Pancreas (tissue), 10 donors: ENCODE data around the gene CPNE9. TPM values are rescaled to one million over a fixed set of nuclear protein-coding genes. Genes with fewer than 3 reads are reported as not detected.

Experiments
- ATAC-seq, 4 donors: fragments of 200-7000 bp; cut with Tn5 transposase; one replicate each; pipeline versions ENCODE4 v1.8.0 to v1.9.1; 2020; ENCODE audit warnings: mild to moderate bottlenecking in 4 of 4, moderate library complexity in 4 of 4
- DNase-seq, 6 donors: peaks; one replicate each; pipeline ENCODE4 v3.0.0-alpha.2; 2020
- FAIRE-seq: peaks from 2 replicates; lab custom pipeline; 2012; peaks lifted over from hg19 to GRCh38; lab: Jason Lieb, UNC
- H3K27ac ChIP-seq, 4 donors: fragments of 200-600 bp; sonication (generic); 1 replicate in 3 of 4; 2 replicates in 1 of 4; pipeline versions ENCODE4 v1.5.0 to v1.8.0; 2020
- H3K27me3 ChIP-seq, 4 donors: fragments of 200-600 bp; one replicate each; pipeline ENCODE4 v1.8.0; 2021
- H3K36me3 ChIP-seq, 3 donors: fragments of 200-600 bp; sonication (generic) in 1 of 3; one replicate each; pipeline versions ENCODE4 v1.5.0 to v1.8.0; 2020 to 2021
- H3K4me1 ChIP-seq, 3 donors: fragments of 200-600 bp; one replicate each; pipeline ENCODE4 v1.8.0; 2021
- H3K4me3 ChIP-seq, 4 donors: fragments of 200-600 bp; sonication (generic) in 2 of 4; one replicate each; pipeline versions ENCODE4 v1.5.0 to v1.8.0; 2020 to 2021
- H3K9me3 ChIP-seq, 4 donors: fragments of 200-600 bp; one replicate each; pipeline ENCODE4 v1.8.0; 2021
- WGBS, 2 donors: extraction: QIAGEN DNeasy Blood & Tissue Kit; methylation state at CpG; one replicate each; pipeline ENCODE4 v1.1.7; 2013; 5-methylcytosine and 5-hydroxymethylcytosine counted together
- intact Hi-C, 3 donors: fragments of 100-400 bp; cut with DNase I; formaldehyde crosslinking; loops; one replicate each; pipeline versions ENCODE4 v1.11.1 to v1.14.2; 2022
- polyA plus RNA-seq, 2 donors: library from polyadenylated mRNA; stranded (reverse); fragments of 200-250 nt; gene quantifications; one replicate each; pipeline ENCODE4 v1.2.3, GENCODE V29; 2013
- total RNA-seq, 6 donors: library from RNA; stranded (reverse); fragmentation: NEBNext Ultra II Directional in 4 of 6; extraction: Animal tissue kit (Norgen Biotek cat#: 25700) in 4 of 6; gene quantifications; one replicate each; pipeline versions ENCODE4 v1.2.1 to v1.2.4, GENCODE V29; 2021 to 2023
- TF ChIP-seq, protein P1 (sequence below), 4 donors: fragments of 200-600 bp; sonication (generic) in 3 of 4; IDR thresholded peaks; one replicate each; pipeline versions ENCODE4 v1.5.0 to v1.8.0; 2021; ENCODE audit warnings: antibody characterized with exemption in 4 of 4
- donor health status: healthy with polysubstance abuse.
- donor health status: DM: no; HTN: no; CAD: no; lungs with moderate emphysema.
- donor health status: DM: no; HTN: no; CAD: no.
- donor health status: control.
- donor health status: control.
- donor health status: Bipolar disorder and iron deficiency.
- donor health status: DM: yes; HTN: yes; CAD: no.
- donor health status: DM: no; HTN: no; CAD: no.
- donor health status: DM: no; HTN: no; CAD: no.
- donor health status: DM: yes; HTN: yes; CAD: no.

The CPNE9 gene
- total and polyA plus RNA-seq, 8 donors, result 0.12 to 0.85 (median 0.19) TPM; not detected in 3

DNA sequence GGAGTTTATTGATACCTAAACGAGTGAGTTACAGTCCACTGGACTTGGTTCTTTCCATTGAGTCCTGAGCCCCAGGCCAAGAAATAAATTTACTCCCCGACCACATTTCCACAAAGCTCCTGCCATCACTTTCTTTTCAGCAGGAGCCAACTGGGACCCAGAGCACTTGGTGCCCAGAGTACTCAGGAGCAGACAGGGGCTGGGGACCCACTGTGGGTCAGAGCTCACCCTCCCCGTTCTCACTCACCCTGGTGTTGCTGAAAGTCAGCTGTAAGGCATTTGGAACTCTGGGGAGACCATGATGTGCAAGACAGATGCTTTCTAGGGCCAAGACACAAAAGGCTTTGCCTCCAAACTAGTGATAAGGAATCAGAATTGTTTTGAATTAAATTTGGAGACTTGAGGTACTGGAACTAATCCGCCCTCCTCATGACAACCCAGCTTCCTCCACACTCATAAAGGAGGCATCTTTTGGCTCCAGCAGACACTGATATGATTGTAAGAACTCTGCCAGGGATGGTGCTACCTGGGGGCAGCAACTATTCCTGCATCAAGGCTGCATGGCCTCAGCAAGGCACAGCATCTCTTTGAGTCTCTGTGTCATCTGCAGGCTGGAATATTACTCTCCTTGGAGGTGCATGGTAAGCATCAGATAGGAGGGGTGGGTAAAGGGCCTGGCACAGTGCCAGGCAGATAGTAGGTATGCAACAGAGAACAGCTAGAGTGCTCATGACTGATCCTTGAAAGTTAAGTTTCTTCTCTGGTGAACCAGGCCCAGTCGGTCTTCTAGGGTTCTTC, 73.5 kb downstream of the CPNE9 start:
- no peak for ATAC-seq
- H3K4me3 ChIP-seq, result no peak overlapping the region
- DNase-seq, result no peak
- no peak overlapping the region for H3K27ac ChIP-seq
- no peaks in the 10 kb centered on the region for H3K27me3 ChIP-seq
- intact Hi-C loops, result no loop called here
- H3K4me1 ChIP-seq, result no peaks in the 10 kb centered on the region
- TF ChIP-seq, protein P1, sequence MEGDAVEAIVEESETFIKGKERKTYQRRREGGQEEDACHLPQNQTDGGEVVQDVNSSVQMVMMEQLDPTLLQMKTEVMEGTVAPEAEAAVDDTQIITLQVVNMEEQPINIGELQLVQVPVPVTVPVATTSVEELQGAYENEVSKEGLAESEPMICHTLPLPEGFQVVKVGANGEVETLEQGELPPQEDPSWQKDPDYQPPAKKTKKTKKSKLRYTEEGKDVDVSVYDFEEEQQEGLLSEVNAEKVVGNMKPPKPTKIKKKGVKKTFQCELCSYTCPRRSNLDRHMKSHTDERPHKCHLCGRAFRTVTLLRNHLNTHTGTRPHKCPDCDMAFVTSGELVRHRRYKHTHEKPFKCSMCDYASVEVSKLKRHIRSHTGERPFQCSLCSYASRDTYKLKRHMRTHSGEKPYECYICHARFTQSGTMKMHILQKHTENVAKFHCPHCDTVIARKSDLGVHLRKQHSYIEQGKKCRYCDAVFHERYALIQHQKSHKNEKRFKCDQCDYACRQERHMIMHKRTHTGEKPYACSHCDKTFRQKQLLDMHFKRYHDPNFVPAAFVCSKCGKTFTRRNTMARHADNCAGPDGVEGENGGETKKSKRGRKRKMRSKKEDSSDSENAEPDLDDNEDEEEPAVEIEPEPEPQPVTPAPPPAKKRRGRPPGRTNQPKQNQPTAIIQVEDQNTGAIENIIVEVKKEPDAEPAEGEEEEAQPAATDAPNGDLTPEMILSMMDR (IDR thresholded peaks at IDR 0.05), result no peak
- peaks cover 0 to 2% (median 0%) of the 10 kb centered on the region in 3 donors for H3K36me3 ChIP-seq
- FAIRE-seq, result no peak
- WGBS, 2 donors, result 79 to 80% methylated on average over 5 of the region's 5 CpGs
- no peaks in the 10 kb centered on the region for H3K9me3 ChIP-seq

DNA sequence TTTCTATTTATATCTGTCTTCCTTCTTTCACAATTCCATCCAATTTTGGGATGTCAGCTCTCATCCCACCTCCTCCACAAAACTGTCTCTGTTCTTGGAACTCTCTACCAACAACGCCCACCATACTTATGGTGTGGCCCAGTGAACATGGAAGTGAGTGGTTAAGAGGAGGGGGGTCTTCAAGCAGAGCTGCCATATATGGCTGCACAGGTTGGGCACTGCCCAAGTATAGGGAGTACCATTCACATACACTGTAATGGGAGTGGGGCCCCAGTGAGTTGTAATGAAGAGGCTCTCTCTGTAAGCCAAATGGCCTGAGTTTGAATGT, 74.0 kb downstream of the CPNE9 start:
- no peak for FAIRE-seq
- Histone ChIP-seq H3K36me3 (peaks cover 0 to 8% (median 0%) of the 10 kb centered on the region in 3 donors), H3K9me3 (no peaks in the 10 kb centered on the region), H3K4me1 (no peaks in the 10 kb centered on the region), H3K27ac (no peak overlapping the region), H3K4me3 (no peak overlapping the region), H3K27me3 (no peaks in the 10 kb centered on the region)
- intact Hi-C loops, result no loop called here
- DNase-seq, result no peak
- TF ChIP-seq, protein P1 (IDR thresholded peaks at IDR 0.05), result no peak
- WGBS, 2 donors, result 61 to 75% methylated on average over 1 of the region's 1 CpG
- no peak for ATAC-seq

DNA sequence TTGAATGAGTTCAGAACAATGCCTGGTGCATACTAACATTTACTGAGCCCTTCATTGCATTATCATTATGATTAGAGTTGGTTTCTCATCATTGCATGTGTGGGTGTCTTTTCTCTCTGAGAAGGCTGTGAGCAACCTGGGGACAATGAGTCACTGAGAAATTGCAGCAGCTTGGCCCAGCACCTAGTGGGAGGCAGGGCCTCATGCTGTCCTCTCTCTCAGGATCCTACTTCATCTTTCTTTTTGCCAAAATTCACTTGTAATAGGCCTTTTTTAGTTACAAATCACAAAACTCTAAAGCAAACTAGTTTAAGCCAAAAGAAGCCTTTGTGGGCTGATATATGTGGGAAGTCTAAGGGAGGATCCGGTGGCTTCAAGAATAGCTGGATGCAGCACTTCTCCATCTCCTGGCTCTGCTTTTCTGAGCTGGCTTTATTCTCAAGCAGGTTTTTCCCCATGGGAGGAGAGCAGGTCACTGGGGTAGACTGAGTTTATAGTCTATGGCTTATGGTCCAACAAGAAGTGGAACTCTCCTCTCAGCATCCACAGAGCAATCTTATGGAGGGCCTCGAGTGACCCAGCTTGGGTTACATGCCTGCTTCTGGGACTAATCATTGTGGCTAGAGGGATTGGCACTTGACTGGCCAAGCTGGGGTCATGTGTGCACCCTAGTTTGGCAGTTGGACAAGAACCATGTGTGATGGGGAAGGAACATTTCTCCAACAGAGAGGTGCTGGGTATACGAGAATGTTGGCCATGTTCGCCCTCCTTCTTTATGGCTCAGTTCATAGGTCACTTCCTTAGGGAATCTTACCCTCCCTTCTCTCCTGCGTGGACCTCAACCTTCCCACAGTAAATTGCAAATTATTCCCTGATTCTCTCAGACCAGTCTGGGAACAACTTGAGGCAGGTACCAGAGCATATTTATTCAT, 74.8 kb downstream of the CPNE9 start:
- Histone ChIP-seq H3K9me3 (no peaks in the 10 kb centered on the region), H3K36me3 (peaks cover 0 to 8% (median 0%) of the 10 kb centered on the region in 3 donors), H3K27ac (no peak overlapping the region), H3K4me1 (no peaks in the 10 kb centered on the region), H3K4me3 (no peak overlapping the region), H3K27me3 (no peaks in the 10 kb centered on the region)
- intact Hi-C loops, result no loop called here
- ATAC-seq, result peak in 3 of 4 donors; percentile 36 to 49 (median 46)
- DNase-seq, result no peak
- WGBS, 2 donors, result 68 to 74% methylated on average over 5 of the region's 5 CpGs
- TF ChIP-seq, protein P1 (IDR thresholded peaks at IDR 0.05), result no peak
- no peak for FAIRE-seq

DNA sequence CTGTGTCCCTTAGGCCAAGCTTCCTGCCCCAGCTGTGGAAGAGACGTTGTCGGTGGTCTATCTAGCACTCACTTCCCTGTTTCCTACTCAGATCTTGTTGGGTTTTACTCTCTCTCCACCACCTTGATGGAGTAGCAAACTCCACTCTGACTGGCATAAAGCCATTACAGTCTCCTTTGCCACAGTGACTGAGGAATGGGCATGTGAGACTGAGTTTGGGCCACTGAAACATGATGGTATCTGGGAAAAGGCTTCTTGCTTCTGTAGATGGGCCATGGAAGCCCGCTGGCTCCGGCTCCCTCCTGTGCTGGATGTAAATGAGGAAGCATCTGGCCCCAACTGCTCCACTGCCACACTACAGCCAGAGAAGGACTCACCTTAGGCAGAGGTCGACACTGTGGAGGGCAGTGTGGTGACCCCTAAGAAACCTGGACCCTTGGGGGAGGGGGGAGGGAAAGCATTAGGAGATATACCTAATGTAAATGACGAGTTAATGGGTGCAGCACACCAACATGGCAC, 75.5 kb downstream of the CPNE9 start:
- Histone ChIP-seq H3K9me3 (no peaks in the 10 kb centered on the region), H3K27ac (no peak overlapping the region), H3K27me3 (no peaks in the 10 kb centered on the region), H3K4me3 (no peak overlapping the region), H3K4me1 (no peaks in the 10 kb centered on the region), H3K36me3 (peaks cover 0 to 15% (median 0%) of the 10 kb centered on the region in 3 donors)
- TF ChIP-seq, protein P1 (IDR thresholded peaks at IDR 0.05), result no peak
- intact Hi-C loops, result no loop called here
- FAIRE-seq, result no peak
- DNase-seq, result no peak
- WGBS, 2 donors, result 84 to 85% methylated on average over 6 of the region's 6 CpGs
- no peak for ATAC-seq

Other genes starting within 250 kb of the CPNE9 start
- 1 to 10 TPM in 3 of 6 donors, under 1 TPM in 3; 0.35 to 2.8 (median 0.96) TPM for gene LHFPL4, start 150.0 kb upstream of the CPNE9 start, total RNA-seq
- 1 to 10 TPM in 1 of 2 donors, under 1 TPM in 1; 0.99 to 3.9 TPM for gene LHFPL4, start 150.0 kb upstream of the CPNE9 start, polyA plus RNA-seq
- 10 to 100 TPM; 11.5 to 20.8 (median 13.0) TPM for gene MTMR14, start 54.3 kb upstream of the CPNE9 start, total RNA-seq
- 10 to 100 TPM; 14.0 to 20.6 TPM for gene MTMR14, start 54.3 kb upstream of the CPNE9 start, polyA plus RNA-seq
- gene BRPF1, start 27.9 kb downstream of the CPNE9 start, total RNA-seq, result 10 to 100 TPM in 1 of 6 donors, 1 to 10 TPM in 5; 7.0 to 10.8 (median 8.4) TPM
- 10 to 100 TPM in 1 of 2 donors, 1 to 10 TPM in 1; 5.8 to 10.4 TPM for gene BRPF1, start 27.9 kb downstream of the CPNE9 start, polyA plus RNA-seq
- 10 to 100 TPM in 1 of 6 donors, 1 to 10 TPM in 5; 5.9 to 13.9 (median 7.8) TPM for gene OGG1, start 46.1 kb downstream of the CPNE9 start, total RNA-seq
- 10 to 100 TPM; 11.2 to 12.7 TPM for gene OGG1, start 46.1 kb downstream of the CPNE9 start, polyA plus RNA-seq
- gene CAMK1, start 66.1 kb downstream of the CPNE9 start, total RNA-seq, result 10 to 100 TPM in 1 of 6 donors, 1 to 10 TPM in 5; 2.0 to 12.8 (median 4.4) TPM
- 10 to 100 TPM; 20.5 to 23.7 TPM for gene CAMK1, start 66.1 kb downstream of the CPNE9 start, polyA plus RNA-seq
- gene TADA3, start 88.6 kb downstream of the CPNE9 start, total RNA-seq, result 10 to 100 TPM; 13.2 to 28.0 (median 18.4) TPM
- 10 to 100 TPM; 22.0 to 29.1 TPM for gene TADA3, start 88.6 kb downstream of the CPNE9 start, polyA plus RNA-seq
- gene ARPC4, start 89.2 kb downstream of the CPNE9 start, total RNA-seq, result 10 to 100 TPM; 39.5 to 72.6 (median 53.1) TPM
- 10 to 100 TPM; 35.0 to 44.7 TPM for gene ARPC4, start 89.2 kb downstream of the CPNE9 start, polyA plus RNA-seq
- 10 to 100 TPM in 5 of 6 donors, 1 to 10 TPM in 1; 9.2 to 30.8 (median 17.5) TPM for gene TTLL3, start 106.4 kb downstream of the CPNE9 start, total RNA-seq
- 100 to 1,000 TPM in 1 of 2 donors, 10 to 100 TPM in 1; 77.6 to 104 TPM for gene TTLL3, start 106.4 kb downstream of the CPNE9 start, polyA plus RNA-seq
- 10 to 100 TPM; 12.4 to 19.1 (median 14.5) TPM for gene RPUSD3, start 140.2 kb downstream of the CPNE9 start, total RNA-seq
- gene RPUSD3, start 140.2 kb downstream of the CPNE9 start, polyA plus RNA-seq, result 10 to 100 TPM; 20.4 to 20.6 TPM
- gene CIDEC, start 176.4 kb downstream of the CPNE9 start, total RNA-seq, result 10 to 100 TPM in 1 of 6 donors, 1 to 10 TPM in 1, under 1 TPM in 3, not detected in 1; 0.16 to 11.5 (median 0.87) TPM
- gene CIDEC, start 176.4 kb downstream of the CPNE9 start, polyA plus RNA-seq, result 10 to 100 TPM in 1 of 2 donors, 1 to 10 TPM in 1; 1.1 to 10.9 TPM
- 10 to 100 TPM; 16.3 to 24.5 (median 19.6) TPM for gene JAGN1, start 186.8 kb downstream of the CPNE9 start, total RNA-seq
- gene JAGN1, start 186.8 kb downstream of the CPNE9 start, polyA plus RNA-seq, result 10 to 100 TPM; 25.9 to 27.1 TPM
- gene IL17RE, start 199.0 kb downstream of the CPNE9 start, total RNA-seq, result 10 to 100 TPM in 3 of 6 donors, 1 to 10 TPM in 3; 6.4 to 14.1 (median 9.4) TPM
- gene IL17RE, start 199.0 kb downstream of the CPNE9 start, polyA plus RNA-seq, result 10 to 100 TPM in 1 of 2 donors, 1 to 10 TPM in 1; 8.0 to 15.6 TPM
- 10 to 100 TPM; 11.9 to 19.8 (median 13.2) TPM for gene IL17RC, start 213.3 kb downstream of the CPNE9 start, total RNA-seq
- 10 to 100 TPM; 51.6 to 55.7 TPM for gene IL17RC, start 213.3 kb downstream of the CPNE9 start, polyA plus RNA-seq
- gene CRELD1, start 230.0 kb downstream of the CPNE9 start, total RNA-seq, result 10 to 100 TPM; 11.3 to 36.6 (median 13.2) TPM
- 10 to 100 TPM; 34.3 to 45.9 TPM for gene CRELD1, start 230.0 kb downstream of the CPNE9 start, polyA plus RNA-seq
- 1 to 10 TPM; 1.2 to 2.1 (median 1.9) TPM for gene PRRT3, start 248.6 kb downstream of the CPNE9 start, total RNA-seq
- 1 to 10 TPM; 2.5 to 5.1 TPM for gene PRRT3, start 248.6 kb downstream of the CPNE9 start, polyA plus RNA-seq